ENCODE results near the gene JAM3.
"Not testable (repeated sequence)": the region's sequence is repeated elsewhere in the genome, so short reads cannot be mapped to it uniquely, and the experiment has no call there.

Gene JAM3

DNA sequence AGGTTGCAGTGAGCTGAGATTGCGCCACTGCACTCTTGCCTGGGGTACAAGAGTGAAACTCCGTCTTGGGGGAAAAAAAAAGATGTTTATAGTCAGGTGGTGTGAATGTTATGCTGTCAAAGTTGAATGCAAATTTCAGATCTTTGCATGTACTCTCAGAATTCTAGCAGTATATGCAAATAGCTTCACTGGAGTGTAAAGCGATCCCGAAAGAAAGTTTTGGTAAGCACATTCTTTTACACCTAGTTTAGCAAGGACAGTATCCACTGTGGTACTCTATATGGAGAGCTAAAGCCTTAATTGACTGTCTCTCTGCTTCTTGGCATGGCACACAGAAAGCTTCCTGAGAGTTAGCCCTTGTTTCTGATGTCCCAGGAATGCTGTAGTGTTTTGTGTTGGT, 4.0 kb downstream of the JAM3 start:
- Histone ChIP-seq H3K4me3 (ENCODE audit: insufficient read length, low read depth) (no peak overlapping the region), H3K27me3 (ENCODE audit: insufficient read depth, insufficient read length) (peaks cover 8% of the 10 kb centered on the region), H3K36me3 (ENCODE audit: insufficient read depth, insufficient read length, low read length) (no peaks in the 10 kb centered on the region), H3K9ac (ENCODE audit: insufficient read length, low read depth) (no peak overlapping the region), H3K4me1 (ENCODE audit: insufficient read depth, insufficient read length) (no peaks in the 10 kb centered on the region), H3K9me3 (ENCODE audit: insufficient read depth, low read length) (no peaks in the 10 kb centered on the region)
- TF ChIP-seq SUZ12 (IDR thresholded peaks at IDR 0.05; ENCODE audit: extremely low read depth, insufficient read depth, insufficient read length): no peak
- TF ChIP-seq ZNF274 (IDR thresholded peaks at IDR 0.05; ENCODE audit: low read depth, low read length): no peak
- TF ChIP-seq YY1 (IDR thresholded peaks at IDR 0.05; ENCODE audit: insufficient read depth, insufficient read length): no peak
- no peak for DNase-seq (ENCODE audit: low read depth, low spot score)

DNA sequence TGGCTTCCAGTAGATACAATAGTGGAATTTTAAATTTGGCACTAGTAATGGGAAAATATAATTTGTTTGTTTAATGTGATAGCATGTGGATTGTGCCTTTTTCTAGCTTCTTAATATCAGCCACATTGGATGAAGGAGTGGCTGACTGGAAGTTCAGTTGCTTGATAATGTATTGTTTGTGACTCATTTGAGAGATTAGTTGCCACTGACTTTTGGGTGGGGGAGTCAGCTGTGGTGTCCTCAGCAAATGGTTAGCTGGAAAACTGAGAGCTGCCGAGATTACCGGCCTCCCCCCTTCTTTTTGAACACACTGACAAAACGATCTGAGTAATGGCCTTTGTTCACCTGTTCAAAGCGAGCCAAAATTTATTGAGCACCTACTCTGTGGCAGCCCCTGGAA, 5.5 kb downstream of the JAM3 start:
- Histone ChIP-seq H3K9ac (ENCODE audit: insufficient read length, low read depth) (no peak overlapping the region), H3K9me3 (ENCODE audit: insufficient read depth, low read length) (no peaks in the 10 kb centered on the region), H3K4me1 (ENCODE audit: insufficient read depth, insufficient read length) (no peaks in the 10 kb centered on the region), H3K27me3 (ENCODE audit: insufficient read depth, insufficient read length) (peaks cover 4% of the 10 kb centered on the region), H3K4me3 (ENCODE audit: insufficient read length, low read depth) (no peak overlapping the region), H3K36me3 (ENCODE audit: insufficient read depth, insufficient read length, low read length) (no peaks in the 10 kb centered on the region)
- no peak for DNase-seq (ENCODE audit: low read depth, low spot score)
- TF ChIP-seq ZNF274 (IDR thresholded peaks at IDR 0.05; ENCODE audit: low read depth, low read length) (no peak), YY1 (IDR thresholded peaks at IDR 0.05; ENCODE audit: insufficient read depth, insufficient read length) (no peak), SUZ12 (IDR thresholded peaks at IDR 0.05; ENCODE audit: extremely low read depth, insufficient read depth, insufficient read length) (no peak)

DNA sequence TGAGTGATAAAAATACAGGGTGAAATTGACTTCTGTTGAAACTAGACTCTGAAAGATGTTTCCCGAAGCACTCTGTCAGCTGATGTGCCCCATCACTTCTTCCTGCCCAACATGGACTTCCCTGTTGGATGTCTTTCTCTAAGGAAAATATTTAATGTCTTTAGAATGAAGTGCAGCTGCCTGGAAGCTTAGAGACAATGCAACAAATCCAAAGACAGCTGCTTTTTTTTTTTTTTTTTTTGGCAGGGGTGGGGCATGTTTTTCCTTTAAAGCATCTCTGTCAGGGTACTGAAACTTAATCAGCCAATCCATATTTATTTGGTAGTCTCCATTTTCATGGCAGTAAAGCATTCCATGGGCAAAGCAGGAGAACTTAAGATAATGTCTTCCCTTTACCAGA, 5.9 kb downstream of the JAM3 start:
- peaks cover 3% of the 10 kb centered on the region; the same call in 1 of the 2 replicates for H3K9me3 ChIP-seq (ENCODE audit: insufficient read depth, low read length)
- no peaks in the 10 kb centered on the region for H3K4me1 ChIP-seq (ENCODE audit: insufficient read depth, insufficient read length)
- TF ChIP-seq SUZ12 (IDR thresholded peaks at IDR 0.05; ENCODE audit: extremely low read depth, insufficient read depth, insufficient read length): no peak
- TF ChIP-seq ZNF274 (IDR thresholded peaks at IDR 0.05; ENCODE audit: low read depth, low read length): no peak
- no peak for TF ChIP-seq YY1 (IDR thresholded peaks at IDR 0.05; ENCODE audit: insufficient read depth, insufficient read length)
- H3K4me3 ChIP-seq (ENCODE audit: insufficient read length, low read depth): no peak overlapping the region
- peaks cover 2% of the 10 kb centered on the region for H3K27me3 ChIP-seq (ENCODE audit: insufficient read depth, insufficient read length)
- no peak overlapping the region for H3K9ac ChIP-seq (ENCODE audit: insufficient read length, low read depth)
- DNase-seq (ENCODE audit: low read depth, low spot score): no peak
- no peaks in the 10 kb centered on the region for H3K36me3 ChIP-seq (ENCODE audit: insufficient read depth, insufficient read length, low read length)

DNA sequence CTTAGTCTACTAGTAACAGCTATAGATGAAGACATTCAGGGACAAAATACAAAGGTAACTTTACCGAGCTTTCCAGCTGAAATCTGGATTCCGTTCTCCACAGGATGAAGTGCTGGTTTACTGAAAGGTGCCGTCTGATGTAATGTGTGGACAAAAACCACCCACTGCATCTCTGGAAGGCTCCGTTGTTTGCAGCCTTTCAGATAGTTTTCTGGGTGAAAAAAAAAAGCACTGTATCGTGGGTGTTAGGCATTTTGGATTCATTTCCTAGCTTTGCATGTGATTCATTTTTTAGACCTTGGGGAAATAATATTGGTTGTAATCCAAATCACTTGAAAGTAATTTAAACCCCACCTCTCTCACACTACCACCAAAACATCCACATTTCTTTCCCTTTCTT, 10.4 kb downstream of the JAM3 start:
- TF ChIP-seq ZNF274 (IDR thresholded peaks at IDR 0.05; ENCODE audit: low read depth, low read length) (no peak), SUZ12 (IDR thresholded peaks at IDR 0.05; ENCODE audit: extremely low read depth, insufficient read depth, insufficient read length) (no peak), YY1 (IDR thresholded peaks at IDR 0.05; ENCODE audit: insufficient read depth, insufficient read length) (no peak)
- H3K4me3 ChIP-seq (ENCODE audit: insufficient read length, low read depth): no peak overlapping the region
- DNase-seq (ENCODE audit: low read depth, low spot score): no peak
- no peak overlapping the region for H3K9ac ChIP-seq (ENCODE audit: insufficient read length, low read depth)
- peaks cover 36% of the 10 kb centered on the region for H3K9me3 ChIP-seq (ENCODE audit: insufficient read depth, low read length)
- no peaks in the 10 kb centered on the region for H3K27me3 ChIP-seq (ENCODE audit: insufficient read depth, insufficient read length)
- H3K36me3 ChIP-seq (ENCODE audit: insufficient read depth, insufficient read length, low read length): no peaks in the 10 kb centered on the region
- no peaks in the 10 kb centered on the region for H3K4me1 ChIP-seq (ENCODE audit: insufficient read depth, insufficient read length)

DNA sequence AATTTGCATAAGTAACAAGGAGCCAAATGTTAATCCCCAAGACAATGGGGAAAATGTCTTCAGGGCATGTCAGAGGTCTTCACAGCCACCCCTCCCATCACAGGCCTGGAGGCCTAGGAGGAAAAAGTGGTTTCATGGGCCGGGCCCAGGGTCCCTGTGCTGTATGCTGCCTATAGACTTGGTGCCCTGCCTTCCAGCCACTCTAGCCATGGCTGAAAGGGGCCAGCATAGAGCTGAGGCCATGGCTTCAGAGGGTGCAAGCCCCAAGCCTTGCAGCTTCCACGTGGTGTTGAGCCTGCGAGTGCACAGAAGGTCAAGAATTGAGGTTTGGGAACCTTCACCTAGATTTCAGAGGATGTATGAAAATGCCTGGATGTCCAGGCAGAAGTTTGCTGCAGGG, 12.4 kb downstream of the JAM3 start:
- not testable (repeated sequence) for H3K27me3 ChIP-seq (ENCODE audit: insufficient read depth, insufficient read length); DNase-seq (ENCODE audit: low read depth, low spot score); H3K36me3 ChIP-seq (ENCODE audit: insufficient read depth, insufficient read length, low read length); H3K4me1 ChIP-seq (ENCODE audit: insufficient read depth, insufficient read length); H3K4me3 ChIP-seq (ENCODE audit: insufficient read length, low read depth); H3K9ac ChIP-seq (ENCODE audit: insufficient read length, low read depth)
- peaks cover 36% of the 10 kb centered on the region for H3K9me3 ChIP-seq (ENCODE audit: insufficient read depth, low read length)

DNA sequence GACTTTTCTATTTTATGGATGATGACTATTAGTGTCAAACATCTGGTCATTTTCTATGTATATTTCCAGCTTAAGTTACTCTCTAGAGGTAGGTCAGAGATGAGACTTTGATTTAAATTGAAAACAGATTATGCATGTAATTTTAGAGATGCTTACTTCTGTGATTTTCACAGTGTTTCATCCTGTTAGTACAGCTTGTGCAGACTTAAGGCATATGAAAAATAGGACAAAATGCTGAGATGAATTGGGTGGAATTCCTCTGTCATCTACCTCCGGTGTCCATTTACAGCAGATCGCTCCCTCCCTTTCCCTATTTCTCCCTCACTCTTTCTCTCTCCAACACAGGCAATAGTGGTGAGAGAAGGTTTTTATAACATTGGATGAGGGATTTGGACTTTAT, 14.1 kb downstream of the JAM3 start:
- TF ChIP-seq ZNF274 (IDR thresholded peaks at IDR 0.05; ENCODE audit: low read depth, low read length) (no peak), YY1 (IDR thresholded peaks at IDR 0.05; ENCODE audit: insufficient read depth, insufficient read length) (no peak), SUZ12 (IDR thresholded peaks at IDR 0.05; ENCODE audit: extremely low read depth, insufficient read depth, insufficient read length) (no peak)
- no peak for DNase-seq (ENCODE audit: low read depth, low spot score)
- no peak overlapping the region for H3K9ac ChIP-seq (ENCODE audit: insufficient read length, low read depth)
- no peaks in the 10 kb centered on the region for H3K27me3 ChIP-seq (ENCODE audit: insufficient read depth, insufficient read length)
- peaks cover 36% of the 10 kb centered on the region for H3K9me3 ChIP-seq (ENCODE audit: insufficient read depth, low read length)
- H3K4me1 ChIP-seq (ENCODE audit: insufficient read depth, insufficient read length): no peaks in the 10 kb centered on the region
- no peak overlapping the region for H3K4me3 ChIP-seq (ENCODE audit: insufficient read length, low read depth)
- no peaks in the 10 kb centered on the region for H3K36me3 ChIP-seq (ENCODE audit: insufficient read depth, insufficient read length, low read length)

DNA sequence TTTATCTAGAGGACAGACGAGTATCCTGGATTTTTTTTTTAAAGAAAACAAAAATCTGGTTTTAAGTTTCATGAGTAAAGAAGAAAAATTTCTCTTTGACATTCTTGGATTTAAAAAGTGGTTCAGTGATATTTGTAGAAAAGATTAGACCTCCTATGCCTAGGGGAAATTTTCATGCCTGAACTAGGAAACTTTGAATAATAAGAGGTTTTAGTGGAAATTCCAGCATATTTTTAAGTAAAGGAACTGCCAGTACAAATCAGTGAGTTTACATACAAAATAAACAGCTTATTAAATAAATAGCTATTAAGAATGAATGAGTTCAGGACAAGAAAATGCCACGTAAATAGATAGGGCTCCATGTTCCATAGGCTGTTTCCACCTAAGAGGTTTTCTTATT, 17.5 kb downstream of the JAM3 start:
- Histone ChIP-seq H3K36me3 (ENCODE audit: insufficient read depth, insufficient read length, low read length) (no peaks in the 10 kb centered on the region), H3K4me1 (ENCODE audit: insufficient read depth, insufficient read length) (no peaks in the 10 kb centered on the region), H3K9ac (ENCODE audit: insufficient read length, low read depth) (no peak overlapping the region), H3K27me3 (ENCODE audit: insufficient read depth, insufficient read length) (no peaks in the 10 kb centered on the region), H3K9me3 (ENCODE audit: insufficient read depth, low read length) (peaks cover 17% of the 10 kb centered on the region; the same call in 1 of the 2 replicates), H3K4me3 (ENCODE audit: insufficient read length, low read depth) (no peak overlapping the region)
- TF ChIP-seq SUZ12 (IDR thresholded peaks at IDR 0.05; ENCODE audit: extremely low read depth, insufficient read depth, insufficient read length) (no peak), ZNF274 (IDR thresholded peaks at IDR 0.05; ENCODE audit: low read depth, low read length) (no peak), YY1 (IDR thresholded peaks at IDR 0.05; ENCODE audit: insufficient read depth, insufficient read length) (no peak)
- DNase-seq (ENCODE audit: low read depth, low spot score): no peak

DNA sequence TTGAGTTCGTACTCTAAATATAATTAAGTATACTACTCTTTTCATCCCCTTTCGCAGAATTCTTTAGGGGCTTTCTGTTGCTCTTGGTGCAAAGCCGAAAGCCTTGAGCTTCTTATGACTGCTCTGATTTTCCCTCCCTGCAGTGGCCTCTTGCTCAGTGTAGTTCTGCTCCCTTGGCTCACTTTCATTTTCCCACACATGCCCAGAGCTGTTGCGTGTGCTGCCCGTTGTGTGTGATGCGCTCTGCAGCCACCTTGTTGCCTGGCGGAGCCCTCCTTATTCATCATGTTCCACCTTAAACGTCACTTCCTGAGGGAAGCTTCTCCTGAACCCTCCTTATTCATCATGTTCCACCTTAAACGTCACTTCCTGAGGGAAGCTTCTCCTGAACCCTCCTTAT, 23.1 kb downstream of the JAM3 start:
- not testable (repeated sequence) for H3K4me1 ChIP-seq (ENCODE audit: insufficient read depth, insufficient read length); H3K9me3 ChIP-seq (ENCODE audit: insufficient read depth, low read length); H3K36me3 ChIP-seq (ENCODE audit: insufficient read depth, insufficient read length, low read length); DNase-seq (ENCODE audit: low read depth, low spot score); H3K9ac ChIP-seq (ENCODE audit: insufficient read length, low read depth); H3K27me3 ChIP-seq (ENCODE audit: insufficient read depth, insufficient read length); H3K4me3 ChIP-seq (ENCODE audit: insufficient read length, low read depth)
